Midbrain (tissue), 1 donor: ENCODE data around the gene ATXN7L1.

Experiments
- DNase-seq: peaks from one replicate; lab custom pipeline; 2025; lab: John Stamatoyannopoulos, UW

ATXN7L1 gene

GRCh38 chr7:105674200-105674920 is 202.0 kb downstream of the ATXN7L1 start:
- no peak for DNase-seq

GRCh38 chr7:105673367-105674084 is 202.9 kb downstream of the ATXN7L1 start:
- DNase-seq = no peak

GRCh38 chr7:105672801-105673200 is 203.6 kb downstream of the ATXN7L1 start:
- no peak for DNase-seq

GRCh38 chr7:105666324-105666723 is 210.1 kb downstream of the ATXN7L1 start:
- DNase-seq = no peak

GRCh38 chr7:105665684-105666083 is 210.7 kb downstream of the ATXN7L1 start:
- no peak for DNase-seq

- no peak for DNase-seq
These were observed 211.4 kb downstream of the ATXN7L1 start for GRCh38 chr7:105664816-105665525.

- DNase-seq = no peak
These were observed 213.4 kb downstream of the ATXN7L1 start for GRCh38 chr7:105662998-105663397.

GRCh38 chr7:105661625-105662024 is 214.8 kb downstream of the ATXN7L1 start:
- no peak for DNase-seq

GRCh38 chr7:105656922-105657521 is 219.4 kb downstream of the ATXN7L1 start:
- DNase-seq = no peak

GRCh38 chr7:105655500-105656380 is 220.7 kb downstream of the ATXN7L1 start:
- DNase-seq = no peak

- DNase-seq = no peak
These were observed 221.3 kb downstream of the ATXN7L1 start for GRCh38 chr7:105655067-105655466.

- DNase-seq = no peak
These were observed 222.2 kb downstream of the ATXN7L1 start for GRCh38 chr7:105654095-105654686.

GRCh38 chr7:105653441-105654005 is 222.9 kb downstream of the ATXN7L1 start:
- no peak for DNase-seq

GRCh38 chr7:105652359-105652993 is 223.9 kb downstream of the ATXN7L1 start:
- peak; percentile 75 for DNase-seq

- DNase-seq = no peak
These were observed 224.6 kb downstream of the ATXN7L1 start for GRCh38 chr7:105651798-105652197.

GRCh38 chr7:105650382-105650970 is 225.9 kb downstream of the ATXN7L1 start:
- no peak for DNase-seq

GRCh38 chr7:105649727-105650381 is 226.5 kb downstream of the ATXN7L1 start:
- no peak for DNase-seq

GRCh38 chr7:105648561-105649401 is 227.6 kb downstream of the ATXN7L1 start:
- no peak for DNase-seq
